ENCODE measurements around the gene ZSCAN9.

Gene ZSCAN9

GRCh38 chr6:28250747-28251146, 25.7 kb downstream of the ZSCAN9 start:
- no peaks in the 10 kb centered on the region for H3K9me3 ChIP-seq (ENCODE audit: control insufficient read depth, insufficient read depth, low read length)
- H3K4me3 ChIP-seq (ENCODE audit: low read length) = peak overlapping the region; percentile 98
- no peaks in the 10 kb centered on the region for H3F3A ChIP-seq (ENCODE audit: control insufficient read depth, insufficient read depth)

GRCh38 chr6:28251661-28252008, 26.6 kb downstream of the ZSCAN9 start:
- Histone ChIP-seq H3K9me3 (ENCODE audit: control insufficient read depth, insufficient read depth, low read length) (no peaks in the 10 kb centered on the region), H3K4me2 (ENCODE audit: low read length) (peak overlapping the region; percentile 67), H3K36me3 (ENCODE audit: control insufficient read depth, low read length) (peaks cover 26% of the 10 kb centered on the region), H3K4me3 (ENCODE audit: low read length) (peak overlapping the region; percentile 98), H3K79me2 (ENCODE audit: control insufficient read depth, low read length) (peaks cover 24% of the 10 kb centered on the region), H3K27ac (ENCODE audit: low read depth, low read length) (peak overlapping the region; percentile 38), H3K27me3 (ENCODE audit: control insufficient read depth, low read length) (no peaks in the 10 kb centered on the region), H3F3A (ENCODE audit: control insufficient read depth, insufficient read depth) (no peaks in the 10 kb centered on the region), H3K9me2 (replicated peaks; ENCODE audit: control insufficient read depth, low read length) (no peaks in the 10 kb centered on the region), H3K4me1 (ENCODE audit: control insufficient read depth, low read length) (peaks cover 17% of the 10 kb centered on the region), H4K20me1 (ENCODE audit: control insufficient read depth, insufficient read depth, low read depth, low read length) (no peaks in the 10 kb centered on the region)
- TF ChIP-seq EZH2phosphoT487 (IDR thresholded peaks at IDR 0.05; ENCODE audit: borderline replicate concordance, low read length) (no peak), CTCF (IDR thresholded peaks at IDR 0.05; ENCODE audit: low read depth, low read length, poor library complexity, severe bottlenecking) (no peak)

More at GRCh38 chr6:28250747-28251146, 25.7 kb downstream of the ZSCAN9 start:
- peaks cover 24% of the 10 kb centered on the region for H3K79me2 ChIP-seq (ENCODE audit: control insufficient read depth, low read length)
- no peaks in the 10 kb centered on the region for H3K27me3 ChIP-seq (ENCODE audit: control insufficient read depth, low read length)
- no peaks in the 10 kb centered on the region for H3K9me2 ChIP-seq (replicated peaks; ENCODE audit: control insufficient read depth, low read length)
- H3K4me2 ChIP-seq (ENCODE audit: low read length) = peak overlapping the region; percentile 67
- H3K27ac ChIP-seq (ENCODE audit: low read depth, low read length) = no peak overlapping the region
- H3K36me3 ChIP-seq (ENCODE audit: control insufficient read depth, low read length) = peaks cover 35% of the 10 kb centered on the region
- no peaks in the 10 kb centered on the region for H4K20me1 ChIP-seq (ENCODE audit: control insufficient read depth, insufficient read depth, low read depth, low read length)
- no peak for TF ChIP-seq EZH2phosphoT487 (IDR thresholded peaks at IDR 0.05; ENCODE audit: borderline replicate concordance, low read length)
- no peak for TF ChIP-seq CTCF (IDR thresholded peaks at IDR 0.05; ENCODE audit: low read depth, low read length, poor library complexity, severe bottlenecking)
- peaks cover 17% of the 10 kb centered on the region for H3K4me1 ChIP-seq (ENCODE audit: control insufficient read depth, low read length)

GRCh38 chr6:28252009-28252975, 27.2 kb downstream of the ZSCAN9 start, which contains the start of gene ZKSCAN4:
Gene ZKSCAN4 (minus strand): TSS chr6:28252269. CDS start chr6:28251980, 289 bp downstream.
- peaks cover 17% of the 10 kb centered on the region for H3K4me1 ChIP-seq (ENCODE audit: control insufficient read depth, low read length)
- TF ChIP-seq EZH2phosphoT487 (IDR thresholded peaks at IDR 0.05; ENCODE audit: borderline replicate concordance, low read length) (no peak), CTCF (IDR thresholded peaks at IDR 0.05; ENCODE audit: low read depth, low read length, poor library complexity, severe bottlenecking) (no peak)
- H3K4me3 ChIP-seq (ENCODE audit: low read length) = peak within 1 kb of the TSS; percentile 98
- H3K9me2 ChIP-seq (replicated peaks; ENCODE audit: control insufficient read depth, low read length) = no peaks in the 10 kb centered on the region
- no peaks in the 10 kb centered on the region for H3F3A ChIP-seq (ENCODE audit: control insufficient read depth, insufficient read depth)
- H3K9me3 ChIP-seq (ENCODE audit: control insufficient read depth, insufficient read depth, low read length) = no peaks in the 10 kb centered on the region
- no peaks in the 10 kb centered on the region for H3K27me3 ChIP-seq (ENCODE audit: control insufficient read depth, low read length)
- H3K27ac ChIP-seq (ENCODE audit: low read depth, low read length) = peak within 1 kb of the TSS; percentile 38
- no peaks in the 10 kb centered on the region for H4K20me1 ChIP-seq (ENCODE audit: control insufficient read depth, insufficient read depth, low read depth, low read length)
- peaks cover 24% of the 10 kb centered on the region for H3K79me2 ChIP-seq (ENCODE audit: control insufficient read depth, low read length)
- peaks cover 23% of the 10 kb centered on the region for H3K36me3 ChIP-seq (ENCODE audit: control insufficient read depth, low read length)
- H3K4me2 ChIP-seq (ENCODE audit: low read length) = peak within 1 kb of the TSS; percentile 67
